GM19193 (cell line): ENCODE results near the gene JCHAIN.

Experiments used
- POLR2A ChIP-seq: IDR thresholded peaks from 4 replicates; pipeline ENCODE4 v1.6.1; 2011; ENCODE audit not compliant: insufficient read depth, insufficient read length; ENCODE audit errors: extremely low read depth

JCHAIN gene

DNA sequence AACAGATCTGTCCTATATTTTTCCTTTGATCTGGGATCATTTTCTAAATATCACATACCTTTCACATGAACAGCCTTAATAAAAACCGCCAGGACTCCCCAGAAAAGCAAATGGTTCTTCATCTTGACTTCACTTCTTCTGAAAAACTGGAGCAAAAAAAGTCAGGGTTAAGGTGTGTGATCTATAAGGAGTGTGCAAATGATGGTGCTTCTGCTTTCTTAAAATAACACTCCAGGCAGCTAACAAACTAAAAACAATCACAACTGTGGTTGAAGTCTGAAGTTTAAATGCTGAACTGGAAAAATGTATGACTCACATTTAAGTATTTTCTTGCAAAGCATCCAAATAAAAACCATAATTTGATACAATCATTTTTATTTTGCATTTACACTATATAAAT, at the start of gene JCHAIN:
Gene JCHAIN, minus strand, starts transcription at position 140 of the 400 bp plus-strand sequence. Its CDS starts 18 bp downstream, at position 122.
- TF ChIP-seq POLR2A, result no peak

DNA sequence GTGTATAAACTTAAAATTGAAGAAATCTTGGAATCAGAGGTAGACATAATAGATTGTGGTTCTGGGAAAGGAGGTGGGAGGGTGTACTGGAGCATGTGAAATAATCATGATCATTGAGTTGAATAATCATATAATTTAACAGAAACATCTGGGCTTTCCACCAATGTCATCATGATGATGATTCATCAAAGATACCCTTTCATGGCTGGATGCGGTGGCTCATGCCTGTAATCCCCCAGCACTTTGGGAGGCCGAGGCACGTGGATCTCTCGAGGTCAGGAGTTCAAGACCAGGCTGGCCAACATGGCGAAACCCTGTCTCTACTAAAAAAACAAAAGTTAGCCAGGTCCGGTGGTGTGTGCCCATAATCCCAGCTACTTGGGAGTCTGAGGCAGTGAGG, 48.8 kb upstream of the JCHAIN start:
- TF ChIP-seq POLR2A, result no peak

DNA sequence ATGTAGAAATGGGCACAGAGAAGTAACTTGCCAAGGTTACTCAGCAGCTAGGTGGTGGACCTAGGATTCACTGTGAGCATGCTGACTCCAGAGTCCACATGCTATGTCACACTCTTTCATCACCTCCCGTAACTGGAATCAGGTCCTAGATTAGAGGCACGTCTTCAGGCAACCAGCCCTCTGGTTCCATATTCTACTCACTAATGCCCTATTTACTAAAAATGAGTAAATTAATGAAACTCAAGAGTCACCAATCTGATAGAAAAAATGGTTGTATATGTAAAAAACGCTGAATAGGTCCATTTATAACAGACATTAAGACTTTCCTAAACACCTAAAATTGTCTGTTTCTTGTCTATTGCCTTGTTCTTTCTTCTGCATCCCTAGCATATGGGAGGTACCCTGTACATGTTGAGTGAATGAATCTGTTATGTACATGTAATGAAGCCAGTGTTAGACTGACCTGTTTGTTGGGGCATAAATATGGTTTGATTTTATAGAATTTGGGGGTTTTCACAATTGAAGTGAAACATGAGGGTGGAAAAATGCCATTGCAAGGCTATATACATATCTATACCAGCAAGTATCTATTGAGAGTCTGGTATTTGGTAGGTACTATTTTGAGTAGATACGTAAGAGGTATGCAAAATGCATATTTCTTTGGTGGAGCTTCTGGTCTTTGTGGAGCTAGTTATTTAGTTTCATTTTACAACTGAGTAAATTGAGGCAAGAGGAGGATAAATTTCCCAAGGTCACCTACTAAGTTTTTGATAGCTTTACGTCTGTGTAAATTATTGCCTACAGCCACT, 48.0 kb upstream of the JCHAIN start:
- TF ChIP-seq POLR2A, result no peak

DNA sequence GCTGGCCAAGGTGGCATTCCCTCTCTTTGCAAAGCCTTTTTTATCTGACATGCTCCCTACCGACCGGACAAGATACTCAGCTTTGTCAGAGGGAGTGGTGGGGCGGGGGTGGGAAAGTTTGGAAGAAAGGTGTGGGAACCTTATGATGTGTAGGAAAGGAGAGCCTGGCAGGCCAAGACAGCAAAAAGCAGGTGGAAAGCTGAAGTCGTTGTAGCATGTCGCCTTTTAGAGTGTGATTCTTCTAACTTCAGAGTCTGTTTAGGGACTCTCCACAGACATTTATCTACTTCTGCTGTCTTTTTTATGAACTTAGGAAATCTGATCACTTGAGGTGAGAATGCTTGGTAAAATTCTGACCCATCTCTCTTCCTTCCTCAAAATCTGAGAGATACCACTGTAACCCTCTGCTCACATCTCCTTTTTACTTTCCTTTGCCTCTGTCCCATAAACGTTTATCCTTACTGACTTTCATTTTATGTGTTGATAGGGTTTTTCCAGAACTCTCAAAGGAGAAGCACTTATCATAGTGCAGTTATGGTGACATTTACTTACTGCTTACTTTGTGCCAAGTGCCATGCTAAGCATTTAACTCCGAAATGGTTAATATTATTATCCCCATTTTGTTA, 47.3 kb upstream of the JCHAIN start:
- no peak for TF ChIP-seq POLR2A

DNA sequence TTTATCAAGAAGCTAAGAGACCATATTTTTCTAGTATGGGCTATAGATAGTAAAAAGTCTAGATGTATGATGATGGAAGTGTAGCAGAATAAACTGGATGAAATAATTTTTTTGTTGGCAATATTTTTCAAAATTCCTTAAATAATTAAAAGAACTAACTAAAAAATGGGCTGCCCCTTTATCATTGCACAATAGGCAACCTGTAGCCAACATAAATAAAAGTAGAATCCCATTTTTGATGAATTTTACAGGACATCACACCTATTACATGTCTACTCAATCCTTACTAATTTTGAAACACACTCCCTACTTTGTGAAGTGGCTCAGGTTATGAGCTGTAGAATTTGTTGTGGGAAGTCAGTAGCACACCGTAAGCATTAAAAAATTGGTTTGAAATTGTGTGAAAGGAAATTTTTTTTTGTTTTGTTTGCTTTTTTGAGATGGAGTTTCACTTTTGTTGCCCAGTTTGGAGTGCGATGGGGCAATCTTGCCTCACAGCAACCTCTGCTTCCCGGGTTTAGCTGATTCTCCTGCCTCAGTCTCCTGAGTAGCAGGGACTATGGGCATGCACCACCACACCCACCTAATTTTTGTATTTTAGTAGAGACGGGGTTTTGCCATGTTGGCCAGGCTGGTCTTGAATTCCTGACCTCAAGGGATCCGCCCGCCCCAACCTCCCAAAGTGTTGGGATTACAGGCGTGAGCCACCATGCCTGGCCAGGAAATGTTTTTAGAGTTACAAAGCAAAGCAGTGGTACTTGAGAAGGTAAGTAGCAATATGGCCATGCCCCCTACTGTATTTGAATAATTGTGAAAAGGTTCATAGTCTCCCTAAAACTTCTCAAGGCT, 46.5 kb upstream of the JCHAIN start:
- no peak for TF ChIP-seq POLR2A

DNA sequence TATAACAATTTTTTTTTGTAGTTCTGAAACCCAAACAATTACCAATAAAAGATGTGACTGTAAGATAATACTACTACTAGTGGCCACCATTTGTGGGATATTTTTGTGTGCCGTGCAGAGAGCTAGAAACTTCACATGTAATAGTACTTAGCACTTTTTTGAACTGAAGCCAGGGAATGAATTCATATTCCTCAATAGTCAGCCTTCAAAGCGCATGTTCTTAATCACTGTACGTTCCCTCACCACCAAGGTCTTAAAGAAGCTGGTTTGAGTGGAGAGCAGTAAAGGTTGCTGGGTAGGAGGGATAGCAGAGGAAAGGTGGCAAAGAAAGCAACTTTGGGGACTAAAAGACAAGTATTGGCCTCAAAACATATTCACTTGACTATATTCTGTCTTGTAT, 45.8 kb upstream of the JCHAIN start:
- TF ChIP-seq POLR2A, result no peak

DNA sequence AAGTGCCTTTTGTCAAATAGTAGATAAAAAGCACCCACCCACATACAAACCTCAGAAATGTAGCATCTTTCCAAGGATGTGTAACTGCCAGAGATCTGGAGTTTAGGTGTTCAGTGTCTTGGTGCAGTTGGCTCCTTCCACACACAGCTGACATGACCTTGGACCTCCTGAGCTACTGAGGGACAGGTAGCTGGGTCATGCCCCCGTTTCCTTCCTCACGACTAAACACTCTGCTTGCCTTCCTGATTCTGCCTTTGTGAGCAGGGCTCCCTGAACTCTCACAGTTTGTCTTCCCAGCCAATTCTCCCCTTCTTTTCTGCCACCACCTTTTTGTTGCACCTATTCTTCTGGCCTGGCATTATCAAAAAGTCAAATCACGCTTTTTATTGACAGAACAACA, 45.3 kb upstream of the JCHAIN start:
- TF ChIP-seq POLR2A, result no peak

DNA sequence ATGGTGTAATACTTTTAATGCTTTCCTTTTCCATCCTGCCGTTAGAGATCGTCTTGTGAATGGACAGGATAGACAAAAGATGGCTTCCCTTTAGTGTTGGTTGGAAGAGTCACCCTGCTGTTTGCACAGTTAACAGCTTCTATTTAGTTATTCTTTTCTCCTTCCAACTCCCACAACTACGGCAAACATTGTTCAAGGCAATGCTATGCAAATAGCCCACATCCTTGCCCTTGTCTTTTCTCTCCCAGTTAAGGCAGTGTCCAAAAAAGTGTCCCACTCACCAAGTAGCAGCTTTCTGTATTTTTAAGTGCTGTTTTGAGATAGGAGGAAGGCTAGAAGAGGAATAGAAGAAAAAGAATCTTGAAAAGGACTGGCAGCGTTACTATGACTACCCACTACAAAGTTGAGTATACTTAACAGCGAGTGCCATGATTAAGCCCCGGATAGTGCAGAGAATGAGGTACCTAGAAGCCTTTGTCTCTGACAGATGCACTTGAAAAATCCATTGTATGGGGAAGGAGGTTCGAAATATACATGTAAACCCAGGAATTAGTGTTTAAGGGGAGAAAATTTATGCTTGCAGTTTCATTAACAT, 43.4 kb upstream of the JCHAIN start:
- TF ChIP-seq POLR2A, result no peak

DNA sequence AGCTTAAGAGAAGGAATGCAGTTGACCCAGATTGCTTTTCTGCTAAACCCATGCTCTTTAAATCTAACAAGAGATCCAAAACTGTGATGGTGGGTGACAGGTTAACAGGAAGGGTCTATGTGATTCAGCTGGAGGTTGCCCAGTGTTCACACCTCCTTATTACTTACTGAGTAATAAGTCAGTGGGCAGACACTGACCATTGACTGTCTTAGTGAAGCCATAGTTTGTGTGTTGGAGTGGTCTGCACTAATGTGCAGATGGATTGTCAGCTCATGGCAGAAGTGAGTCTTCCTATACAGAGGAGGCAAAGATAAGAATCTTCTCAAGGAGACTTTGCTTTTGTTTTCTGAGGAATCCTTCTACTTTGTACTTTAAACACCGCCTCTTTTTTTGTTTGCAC, 40.2 kb upstream of the JCHAIN start:
- TF ChIP-seq POLR2A, result no peak

DNA sequence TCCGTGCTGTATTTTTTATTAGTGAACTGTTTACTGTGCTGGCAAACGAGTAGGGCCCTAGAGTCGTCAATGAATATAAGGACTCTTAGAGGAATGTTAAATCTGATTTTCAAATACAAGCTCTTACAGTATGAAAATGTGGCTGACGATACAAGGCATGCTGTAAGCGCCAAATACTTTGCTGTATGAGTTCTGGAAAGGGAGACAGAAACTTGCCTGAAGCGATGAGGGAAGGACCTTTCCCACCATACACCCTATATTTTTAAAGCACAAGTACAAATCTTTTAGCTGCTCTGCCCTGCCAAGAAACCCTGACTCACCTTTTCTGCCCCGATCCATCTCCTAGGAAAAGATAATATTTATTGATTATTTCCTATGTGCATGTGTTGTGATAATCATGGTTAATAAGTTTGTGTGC, 39.7 kb upstream of the JCHAIN start:
- TF ChIP-seq POLR2A, result no peak

DNA sequence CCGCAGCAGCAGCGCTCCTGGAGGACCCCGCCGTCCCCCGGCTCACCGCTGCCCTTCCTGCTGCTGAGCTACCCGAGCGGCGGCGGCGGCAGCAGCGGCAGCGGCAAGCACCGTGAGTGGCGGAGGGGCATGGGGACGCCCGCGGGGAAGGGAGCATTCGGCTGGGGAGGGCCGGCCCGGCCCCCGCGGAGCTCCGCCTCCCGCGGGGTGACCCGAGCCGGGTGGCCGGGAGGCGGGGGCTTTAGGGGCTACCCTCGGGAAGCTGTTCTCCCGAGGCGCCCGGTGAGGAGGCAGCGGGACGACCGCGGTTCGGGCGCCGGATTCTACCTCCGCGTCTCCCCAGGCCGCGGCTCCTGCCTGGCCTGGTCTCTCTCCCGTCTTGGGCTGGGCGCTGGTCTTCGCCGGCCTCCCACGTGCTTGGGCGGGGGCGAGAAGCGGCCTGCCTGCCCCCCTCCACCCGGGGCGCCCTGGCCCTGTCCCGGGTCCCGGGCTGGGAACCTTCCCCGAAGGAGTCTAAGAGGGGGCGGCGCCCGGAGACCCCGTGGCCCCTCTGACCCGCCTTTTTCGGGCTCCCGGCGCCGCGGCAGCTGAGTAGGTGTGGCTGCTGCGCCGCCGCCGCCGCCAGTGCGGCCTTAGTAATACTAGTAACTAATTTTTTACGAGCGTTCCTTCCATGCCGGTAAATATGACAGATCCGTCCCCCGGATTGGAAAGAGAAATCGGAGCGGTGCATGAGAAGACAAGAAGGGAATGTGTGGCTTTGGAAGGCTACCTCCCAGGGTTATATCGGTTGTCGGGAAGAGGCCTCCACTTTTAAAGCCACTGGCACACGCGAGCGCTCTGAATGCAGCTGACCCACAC, 39.1 kb upstream of the JCHAIN start:
- peak; percentile 47 for TF ChIP-seq POLR2A

DNA sequence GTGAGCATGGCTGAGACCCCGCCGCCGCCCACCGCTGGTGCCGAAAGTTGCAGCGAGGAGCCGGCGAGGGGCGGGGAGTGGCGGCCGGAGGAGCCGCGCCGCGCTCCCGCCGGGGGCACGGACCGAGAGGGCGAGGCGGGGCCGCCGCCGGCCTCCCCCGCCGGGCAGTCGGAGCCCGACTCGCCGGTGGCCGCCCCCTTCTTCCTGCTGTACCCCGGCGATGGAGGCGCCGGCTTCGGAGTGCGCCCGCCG, 38.5 kb upstream of the JCHAIN start:
- TF ChIP-seq POLR2A, result no peak

DNA sequence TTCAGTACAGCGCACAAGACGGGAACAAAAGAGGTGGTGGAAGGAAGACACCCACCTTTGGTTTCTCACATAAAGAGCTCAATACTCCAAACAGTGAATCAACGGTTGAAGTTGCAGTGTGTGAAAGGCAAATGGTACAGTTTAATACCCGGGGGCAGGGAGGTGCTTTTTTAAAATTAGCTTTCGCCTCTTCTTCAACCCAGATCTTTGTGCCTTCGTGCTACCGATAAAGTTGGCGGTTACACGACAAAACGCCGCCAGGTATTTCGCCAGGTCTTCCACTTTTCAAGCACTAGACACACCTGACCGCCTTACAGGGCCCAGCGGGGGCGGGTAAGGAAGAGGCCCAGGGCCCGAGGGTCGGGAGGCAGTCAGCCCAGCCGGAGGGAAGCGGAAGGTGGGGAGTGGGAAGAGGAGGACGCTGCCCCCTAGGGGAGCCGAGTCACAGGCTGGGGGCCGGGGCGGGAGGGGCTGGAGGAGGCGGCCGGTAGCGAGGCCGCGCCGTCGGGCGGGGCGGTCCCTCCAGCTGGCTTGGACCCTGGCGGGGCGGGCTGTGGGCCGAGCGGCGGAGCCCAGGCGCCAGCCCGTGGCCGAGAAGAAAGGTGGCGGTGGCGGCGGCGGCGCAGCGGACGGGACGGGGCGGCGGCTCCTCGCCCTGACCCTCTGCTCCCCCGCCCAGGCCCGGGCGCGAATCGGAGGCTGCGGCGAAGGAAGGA, 38.1 kb upstream of the JCHAIN start:
- TF ChIP-seq POLR2A, result no peak
